ENCODE measurements around the gene CACNA2D3.

DNA sequence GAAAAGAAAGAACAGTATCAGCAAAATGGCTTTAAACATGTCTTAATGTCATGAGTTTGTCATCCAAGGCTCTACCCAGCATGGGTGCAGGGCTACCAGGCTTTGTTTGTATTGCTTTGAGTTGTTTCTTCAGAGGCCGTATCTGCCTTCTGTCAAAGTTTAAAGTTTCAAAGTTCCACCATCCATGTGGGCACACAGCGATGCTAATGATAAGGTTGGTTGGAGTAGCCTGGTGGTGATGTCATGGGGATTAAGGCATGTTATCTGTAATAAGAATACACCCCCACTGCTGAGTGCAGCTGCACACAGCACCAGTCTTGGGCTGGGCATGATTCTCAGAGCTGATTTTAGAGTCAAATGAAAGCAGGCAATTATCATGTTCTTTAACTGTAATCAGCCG is 877.5 kb downstream of the CACNA2D3 start:
- TF ChIP-seq, protein P1, sequence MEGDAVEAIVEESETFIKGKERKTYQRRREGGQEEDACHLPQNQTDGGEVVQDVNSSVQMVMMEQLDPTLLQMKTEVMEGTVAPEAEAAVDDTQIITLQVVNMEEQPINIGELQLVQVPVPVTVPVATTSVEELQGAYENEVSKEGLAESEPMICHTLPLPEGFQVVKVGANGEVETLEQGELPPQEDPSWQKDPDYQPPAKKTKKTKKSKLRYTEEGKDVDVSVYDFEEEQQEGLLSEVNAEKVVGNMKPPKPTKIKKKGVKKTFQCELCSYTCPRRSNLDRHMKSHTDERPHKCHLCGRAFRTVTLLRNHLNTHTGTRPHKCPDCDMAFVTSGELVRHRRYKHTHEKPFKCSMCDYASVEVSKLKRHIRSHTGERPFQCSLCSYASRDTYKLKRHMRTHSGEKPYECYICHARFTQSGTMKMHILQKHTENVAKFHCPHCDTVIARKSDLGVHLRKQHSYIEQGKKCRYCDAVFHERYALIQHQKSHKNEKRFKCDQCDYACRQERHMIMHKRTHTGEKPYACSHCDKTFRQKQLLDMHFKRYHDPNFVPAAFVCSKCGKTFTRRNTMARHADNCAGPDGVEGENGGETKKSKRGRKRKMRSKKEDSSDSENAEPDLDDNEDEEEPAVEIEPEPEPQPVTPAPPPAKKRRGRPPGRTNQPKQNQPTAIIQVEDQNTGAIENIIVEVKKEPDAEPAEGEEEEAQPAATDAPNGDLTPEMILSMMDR (IDR thresholded peaks at IDR 0.05) = no peak
- no peak for TF ChIP-seq POLR2A (IDR thresholded peaks at IDR 0.05)
